Measurements from ENCODE around the gene SPSB1. TPM values are rescaled to one million over a fixed set of nuclear protein-coding genes. Genes with fewer than 3 reads are reported as not detected.
"Not testable (repeated sequence)": the region's sequence is repeated elsewhere in the genome, so short reads cannot be mapped to it uniquely, and the experiment has no call there.

The SPSB1 gene
- total RNA-seq, 6 experiments from 2014 or later, result 7.7 to 121 (median 37.0) TPM

DNA sequence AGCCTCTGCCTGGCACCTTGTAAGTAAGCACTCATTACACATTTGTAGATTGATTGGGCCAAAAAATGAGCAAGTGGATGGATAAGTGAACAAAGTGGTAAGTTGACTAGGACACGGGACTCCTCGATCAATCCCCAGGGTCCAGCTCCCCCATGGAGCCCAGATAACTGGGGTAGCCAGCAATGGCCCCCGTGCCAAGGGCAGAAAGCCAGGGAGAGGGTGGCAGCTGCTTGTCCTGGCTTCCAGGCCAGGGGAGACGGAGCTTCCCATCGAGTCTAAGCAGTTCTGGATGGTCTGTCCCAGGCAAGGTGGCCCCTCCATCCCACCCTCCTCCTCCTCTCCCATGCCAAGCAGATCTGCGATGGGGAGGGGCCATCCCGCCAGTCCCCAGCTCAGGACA, 91.4 kb downstream of the SPSB1 start:
- Histone ChIP-seq H3K9me3 (no peaks in the 10 kb centered on the region), H3K4me1 (no peaks in the 10 kb centered on the region), H3K36me3 (no peaks in the 10 kb centered on the region), H3K27ac (no peak overlapping the region), H3K4me3 (no peak overlapping the region), H3K27me3 (no peaks in the 10 kb centered on the region)
- TF ChIP-seq, protein P1, sequence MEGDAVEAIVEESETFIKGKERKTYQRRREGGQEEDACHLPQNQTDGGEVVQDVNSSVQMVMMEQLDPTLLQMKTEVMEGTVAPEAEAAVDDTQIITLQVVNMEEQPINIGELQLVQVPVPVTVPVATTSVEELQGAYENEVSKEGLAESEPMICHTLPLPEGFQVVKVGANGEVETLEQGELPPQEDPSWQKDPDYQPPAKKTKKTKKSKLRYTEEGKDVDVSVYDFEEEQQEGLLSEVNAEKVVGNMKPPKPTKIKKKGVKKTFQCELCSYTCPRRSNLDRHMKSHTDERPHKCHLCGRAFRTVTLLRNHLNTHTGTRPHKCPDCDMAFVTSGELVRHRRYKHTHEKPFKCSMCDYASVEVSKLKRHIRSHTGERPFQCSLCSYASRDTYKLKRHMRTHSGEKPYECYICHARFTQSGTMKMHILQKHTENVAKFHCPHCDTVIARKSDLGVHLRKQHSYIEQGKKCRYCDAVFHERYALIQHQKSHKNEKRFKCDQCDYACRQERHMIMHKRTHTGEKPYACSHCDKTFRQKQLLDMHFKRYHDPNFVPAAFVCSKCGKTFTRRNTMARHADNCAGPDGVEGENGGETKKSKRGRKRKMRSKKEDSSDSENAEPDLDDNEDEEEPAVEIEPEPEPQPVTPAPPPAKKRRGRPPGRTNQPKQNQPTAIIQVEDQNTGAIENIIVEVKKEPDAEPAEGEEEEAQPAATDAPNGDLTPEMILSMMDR (IDR thresholded peaks at IDR 0.05), result no peak
- TF ChIP-seq POLR2A (IDR thresholded peaks at IDR 0.05), result no peak
- intact Hi-C loops (cut with DNase I), result no loop called here
- no peak for DNase-seq
- peak in 1 of 4 donors; percentile 7 for ATAC-seq
- 60% methylated on average over 1 of the region's 7 CpGs for WGBS (ENCODE audit: insufficient coverage, low coverage, low lambda C conversion rate, missing lambda C conversion rate)

DNA sequence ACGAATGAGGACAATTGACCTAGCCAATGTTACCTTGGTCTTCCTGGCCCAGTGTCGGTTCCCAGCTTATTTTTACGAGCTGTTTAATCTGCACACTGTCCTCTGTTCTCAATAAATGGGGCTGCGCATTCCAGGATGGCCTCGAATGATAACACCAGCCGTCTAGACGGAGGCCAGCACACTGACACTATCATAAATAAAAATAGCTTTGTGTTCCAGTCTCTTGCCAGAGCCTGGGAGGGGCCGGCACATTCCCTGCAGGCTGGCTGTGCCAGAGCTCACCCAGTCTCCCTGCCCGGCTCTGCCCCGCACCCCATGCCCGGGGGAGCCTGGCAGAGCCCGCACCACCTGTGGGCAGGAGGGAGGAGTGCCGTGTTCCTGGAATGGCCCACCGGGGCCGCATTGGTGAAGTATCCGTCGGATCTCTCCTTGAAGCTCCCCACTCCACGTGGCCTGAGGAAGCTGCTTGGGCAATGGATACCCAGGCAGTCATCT, 92.1 kb downstream of the SPSB1 start:
- TF ChIP-seq, protein P1 (IDR thresholded peaks at IDR 0.05), result no peak
- no peak for TF ChIP-seq POLR2A (IDR thresholded peaks at IDR 0.05)
- no peaks in the 10 kb centered on the region for H3K4me1 ChIP-seq
- no peaks in the 10 kb centered on the region for H3K27me3 ChIP-seq
- no peaks in the 10 kb centered on the region for H3K36me3 ChIP-seq
- H3K27ac ChIP-seq, result no peak overlapping the region
- WGBS (ENCODE audit: insufficient coverage, low coverage, low lambda C conversion rate, missing lambda C conversion rate), result 54% methylated on average over 8 of the region's 18 CpGs
- ATAC-seq (peak in 3 of 4 donors; percentile 18 to 50 (median 43)), DNase-seq (no peak)
- H3K9me3 ChIP-seq, result no peaks in the 10 kb centered on the region
- H3K4me3 ChIP-seq, result no peak overlapping the region
- intact Hi-C loops (cut with DNase I), result no loop called here

DNA sequence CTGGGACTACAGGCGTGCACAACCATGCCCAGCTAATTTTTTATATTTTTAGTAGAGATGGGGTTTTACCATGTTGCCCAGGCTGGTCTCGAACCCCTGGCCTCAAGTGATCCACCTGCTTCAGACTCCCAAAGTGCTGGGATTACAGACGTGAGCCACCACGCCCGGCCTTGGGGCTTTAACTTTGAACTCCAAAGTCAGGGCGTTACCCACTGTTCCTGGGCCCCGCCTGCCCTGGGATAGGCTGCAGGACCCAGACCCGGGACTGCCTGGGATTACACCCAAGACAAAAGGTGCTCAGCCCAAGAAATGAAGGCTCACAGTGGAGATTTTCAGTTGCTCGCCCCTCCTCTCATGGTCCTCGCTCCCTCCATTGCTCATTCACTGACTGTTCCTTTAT, 92.7 kb downstream of the SPSB1 start:
- intact Hi-C loops (cut with DNase I), result not testable (repeated sequence)

DNA sequence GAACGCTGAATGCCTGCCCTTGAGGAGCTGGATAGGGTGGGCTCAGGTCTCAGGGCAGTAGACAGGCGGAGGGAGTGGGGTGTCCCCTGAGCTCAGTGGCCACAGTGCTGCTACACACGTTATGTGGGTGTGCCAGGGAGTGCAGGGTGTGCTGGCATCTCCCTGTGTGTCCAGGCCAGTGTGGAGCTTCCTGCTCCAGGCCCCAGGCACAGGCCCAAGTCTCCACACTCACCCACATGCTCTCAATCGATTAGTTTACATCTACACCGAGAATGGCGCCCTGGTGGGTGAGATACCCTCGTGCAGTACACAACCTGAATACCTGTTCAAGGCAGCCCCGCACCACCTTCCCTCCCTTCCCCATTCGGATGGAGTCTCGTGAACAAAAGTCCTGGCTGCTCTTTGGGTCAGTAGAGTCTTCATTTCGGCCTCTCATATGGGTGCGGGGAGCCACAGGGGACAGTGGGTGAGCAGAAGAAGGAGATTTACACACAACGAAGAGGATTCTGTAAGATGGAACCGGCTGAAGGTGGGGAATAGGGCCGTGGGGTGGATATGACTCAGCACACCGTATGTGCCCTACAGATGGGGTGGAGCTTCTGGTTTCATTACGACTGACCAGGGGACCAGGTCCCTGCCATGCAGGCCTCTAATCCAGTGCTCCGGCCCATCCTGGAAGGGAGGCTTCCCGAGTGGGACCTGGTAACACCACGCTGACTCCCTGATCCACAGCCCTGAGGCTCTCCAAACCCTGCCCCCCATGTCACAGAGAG, 93.3 kb downstream of the SPSB1 start:
- Histone ChIP-seq H3K4me1 (no peaks in the 10 kb centered on the region), H3K27me3 (no peaks in the 10 kb centered on the region), H3K9me3 (no peaks in the 10 kb centered on the region), H3K27ac (no peak overlapping the region), H3K36me3 (no peaks in the 10 kb centered on the region), H3K4me3 (no peak overlapping the region)
- 59% methylated on average over 5 of the region's 20 CpGs for WGBS (ENCODE audit: insufficient coverage, low coverage, low lambda C conversion rate, missing lambda C conversion rate)
- ATAC-seq (peak in 2 of 4 donors; percentile 16 to 61), DNase-seq (no peak)
- TF ChIP-seq, protein P1 (IDR thresholded peaks at IDR 0.05), result no peak
- no peak for TF ChIP-seq POLR2A (IDR thresholded peaks at IDR 0.05)
- intact Hi-C loops (cut with DNase I), result no loop called here

More for the DNA sequence above, 92.7 kb downstream of the SPSB1 start:
- H3K27me3 ChIP-seq, H3K4me1 ChIP-seq, H3K4me3 ChIP-seq, H3K27ac ChIP-seq, H3K9me3 ChIP-seq, ATAC-seq, H3K36me3 ChIP-seq, DNase-seq: not testable (repeated sequence)
- 84% methylated on average over 2 of the region's 10 CpGs for WGBS (ENCODE audit: insufficient coverage, low coverage, low lambda C conversion rate, missing lambda C conversion rate)

DNA sequence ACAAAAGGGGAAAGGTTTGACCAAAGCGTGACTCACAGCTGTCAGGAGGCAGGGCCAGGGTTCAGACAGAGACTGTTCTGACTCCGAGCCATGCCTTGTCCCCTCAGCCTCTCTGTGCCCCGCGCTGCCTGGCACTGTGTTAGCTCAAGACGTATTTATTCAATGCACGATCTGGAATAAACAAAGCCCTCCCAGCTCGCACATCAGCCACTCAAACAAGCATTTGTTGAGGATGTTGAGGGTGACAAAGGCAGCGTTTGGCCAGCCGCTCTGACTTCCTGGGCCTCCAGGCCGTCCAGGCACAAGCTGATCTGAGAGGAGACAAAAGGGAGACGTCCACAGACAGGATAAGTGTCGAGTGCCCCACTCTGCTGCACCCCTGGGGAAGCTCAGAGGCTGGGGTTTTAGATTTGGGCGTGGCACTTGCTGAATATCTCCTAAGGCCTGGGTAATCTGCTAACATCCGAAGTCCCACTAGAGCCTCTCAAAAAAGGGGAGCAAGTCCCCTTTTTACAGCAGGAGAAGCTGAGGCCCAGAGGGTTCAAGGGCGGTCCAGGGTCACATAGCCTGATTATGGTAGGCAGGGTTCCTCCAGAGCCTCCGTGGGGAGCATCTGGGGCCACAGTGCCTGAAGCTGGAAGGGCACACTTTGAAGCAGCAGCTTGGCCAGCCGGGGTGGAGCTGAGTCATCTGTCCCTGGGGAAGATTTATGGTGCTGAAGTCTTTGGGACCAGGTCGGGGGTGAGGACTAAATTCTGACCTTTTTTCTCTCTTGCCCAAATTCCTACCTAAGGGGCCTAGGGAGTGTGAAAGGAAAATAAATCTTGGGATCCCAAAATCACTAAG, 95.9 kb downstream of the SPSB1 start:
- Histone ChIP-seq H3K27ac (no peak overlapping the region), H3K36me3 (no peaks in the 10 kb centered on the region), H3K27me3 (no peaks in the 10 kb centered on the region), H3K9me3 (no peaks in the 10 kb centered on the region), H3K4me3 (no peak overlapping the region), H3K4me1 (no peaks in the 10 kb centered on the region)
- WGBS (ENCODE audit: insufficient coverage, low coverage, low lambda C conversion rate, missing lambda C conversion rate), result 74% methylated on average over 10 of the region's 18 CpGs
- no peak for ATAC-seq
- intact Hi-C loops (cut with DNase I), result no loop called here
- no peak for DNase-seq
- TF ChIP-seq, protein P1 (IDR thresholded peaks at IDR 0.05), result no peak
- TF ChIP-seq POLR2A (IDR thresholded peaks at IDR 0.05), result no peak

Measured in right lobe of liver (tissue), 6 donors.